Esophagus squamous epithelium (tissue), 5 donors: Measurements from ENCODE around the gene KCTD2. TPM values are rescaled to one million over a fixed set of nuclear protein-coding genes. Genes with fewer than 3 reads are reported as not detected.

Source experiments
- DNase-seq: peaks from one replicate; lab custom pipeline; 2025; lab: John Stamatoyannopoulos, UW
- H3K27ac ChIP-seq, 4 donors: fragments of 200-600 bp; sonication (generic); one replicate each; pipeline ENCODE4 v1.5.1; 2016 to 2019; ENCODE audit warnings: mild to moderate bottlenecking in 1 of 4
- H3K27me3 ChIP-seq, 4 donors: fragments of 200-600 bp; sonication (generic); 1 replicate in 3 of 4; 2 replicates in 1 of 4; pipeline versions ENCODE4 v1.5.1 to v1.6.0; 2017 to 2021; ENCODE audit warnings: antibody characterized with exemption in 1 of 4
- H3K36me3 ChIP-seq, 3 donors: fragments of 200-600 bp; sonication (generic); one replicate each; pipeline ENCODE4 v1.5.1; 2016 to 2019
- H3K4me1 ChIP-seq, 3 donors: fragments of 200-600 bp; sonication (generic); one replicate each; pipeline ENCODE4 v1.5.1; 2017 to 2019
- H3K4me3 ChIP-seq, 4 donors: fragments of 200-600 bp; sonication (generic); 1 replicate in 3 of 4; 2 replicates in 1 of 4; pipeline ENCODE4 v1.5.1; 2016 to 2019; ENCODE audit warnings: mild to moderate bottlenecking in 2 of 4, moderate library complexity in 1 of 4
- H3K9me3 ChIP-seq, 3 donors: fragments of 200-600 bp; sonication (generic); one replicate each; pipeline ENCODE4 v1.5.1; 2016 to 2019
- CTCF ChIP-seq, 6 experiments: fragments of 450-650 bp in 4 of 6; fragments of 200-600 bp in 2 of 6; sonication (generic) in 2 of 6; IDR thresholded peaks; one replicate each; pipeline ENCODE4 v1.5.1; 2016 to 2019; ENCODE audit warnings: antibody characterized with exemption in 6 of 6, mild to moderate bottlenecking in 4 of 6, moderate library complexity in 4 of 6
- POLR2A ChIP-seq, 4 donors: fragments of 450-650 bp; IDR thresholded peaks; one replicate each; pipeline ENCODE4 v1.6.1; 2017; ENCODE audit warnings: antibody characterized with exemption in 4 of 4, mild to moderate bottlenecking in 4 of 4, moderate library complexity in 3 of 4
- WGBS, 2 donors: methylation state at CpG; one replicate each; pipeline ENCODE4 v1.1.5; 2018; 5-methylcytosine and 5-hydroxymethylcytosine counted together
- intact Hi-C: fragments of 100-400 bp; cut with DNase I; formaldehyde crosslinking; loops from one replicate; pipeline ENCODE4 v1.15.0; 2022
- total RNA-seq, 4 donors: library from RNA; depleted of rRNA; stranded (reverse); fragments of >200 nt; gene quantifications; one replicate each; pipeline ENCODE4 v1.1.0, GENCODE V29; 2016
- donor health status: DM: yes; HTN: yes; CAD: no.

KCTD2 gene
- total RNA-seq, 4 donors from 2014 or later, result 11.5 to 17.6 (median 14.2) TPM

- H3K27ac ChIP-seq, result peak overlapping the region; percentile 71 to 93 (median 89)
- H3K4me3 ChIP-seq, result no peak overlapping the region
- TF ChIP-seq CTCF (IDR thresholded peaks at IDR 0.05) (no peak), POLR2A (IDR thresholded peaks at IDR 0.05) (no peak)
- DNase-seq, result no peak
- H3K36me3 ChIP-seq, result peaks cover 0 to 10% (median 0%) of the 10 kb centered on the region in 3 donors
- no peaks in the 10 kb centered on the region for H3K27me3 ChIP-seq
- intact Hi-C loops, result no loop called here
- no peaks in the 10 kb centered on the region for H3K9me3 ChIP-seq
- 77 to 90% methylated on average over 2 to 6 of the region's 18 CpGs for whole genome bisulfite sequencing, 2 donors
- peaks cover 38 to 89% (median 68%) of the 10 kb centered on the region in 3 donors for H3K4me1 ChIP-seq
Observed at GRCh38 chr17:75093548-75094158, 46.6 kb downstream of the KCTD2 start.

- intact Hi-C loops, result no loop called here
- no peak for DNase-seq
Observed at GRCh38 chr17:75094871-75095399, 47.9 kb downstream of the KCTD2 start.

GRCh38 chr17:75096082-75096625, 49.1 kb downstream of the KCTD2 start:
- TF ChIP-seq POLR2A (IDR thresholded peaks at IDR 0.05) (peak in 1 of 4 donors; percentile 55), CTCF (IDR thresholded peaks at IDR 0.05) (no peak)
- H3K27me3 ChIP-seq, result no peaks in the 10 kb centered on the region
- H3K36me3 ChIP-seq, result peaks cover 0 to 34% (median 7%) of the 10 kb centered on the region in 3 donors
- H3K9me3 ChIP-seq, result no peaks in the 10 kb centered on the region
- H3K4me3 ChIP-seq, result no peak overlapping the region
- peak overlapping the region; percentile 78 to 92 (median 80) for H3K27ac ChIP-seq
- 24 to 41% methylated on average over 6 to 13 of the region's 14 CpGs for WGBS, 2 donors
- DNase-seq, result no peak
- peaks cover 24 to 68% (median 43%) of the 10 kb centered on the region in 3 donors for H3K4me1 ChIP-seq
- intact Hi-C loops, result no loop called here

More at GRCh38 chr17:75094871-75095399, 47.9 kb downstream of the KCTD2 start:
- H3K27me3 ChIP-seq, result no peaks in the 10 kb centered on the region
- no peak overlapping the region for H3K4me3 ChIP-seq
- H3K4me1 ChIP-seq, result peaks cover 31 to 80% (median 55%) of the 10 kb centered on the region in 3 donors
- no peaks in the 10 kb centered on the region for H3K9me3 ChIP-seq
- no peak for TF ChIP-seq CTCF (IDR thresholded peaks at IDR 0.05)
- no peak for TF ChIP-seq POLR2A (IDR thresholded peaks at IDR 0.05)
- H3K36me3 ChIP-seq, result peaks cover 0 to 22% (median 0%) of the 10 kb centered on the region in 3 donors
- H3K27ac ChIP-seq, result peak overlapping the region; percentile 34 to 92 (median 80)
- WGBS, 2 donors, result 92 to 96% methylated on average over 4 to 6 of the region's 16 CpGs

GRCh38 chr17:75097865-75098264, 50.8 kb downstream of the KCTD2 start:
- Histone ChIP-seq H3K4me1 (peaks cover 16 to 51% (median 27%) of the 10 kb centered on the region in 3 donors), H3K27ac (no peak overlapping the region)

More at GRCh38 chr17:75097865-75098264, 50.8 kb downstream of the KCTD2 start:
- no peaks in the 10 kb centered on the region for H3K9me3 ChIP-seq
- intact Hi-C loops, result no loop called here
- TF ChIP-seq CTCF (IDR thresholded peaks at IDR 0.05) (no peak), POLR2A (IDR thresholded peaks at IDR 0.05) (no peak)
- DNase-seq, result no peak
- no peak overlapping the region for H3K4me3 ChIP-seq
- peaks cover 0 to 34% (median 7%) of the 10 kb centered on the region in 3 donors for H3K36me3 ChIP-seq
- WGBS, 2 donors, result 95 to 96% methylated on average over 7 of the region's 7 CpGs
- H3K27me3 ChIP-seq, result no peaks in the 10 kb centered on the region
